KMS-11 (cell line): ENCODE measurements around the gene TBC1D32.
"Not testable (repeated sequence)": the region's sequence is repeated elsewhere in the genome, so short reads cannot be mapped to it uniquely, and the experiment has no call there.

Experiments used
- H2AFZ ChIP-seq: fragments of 200-600 bp; sonication (generic); 2 replicates; pipeline ENCODE4 v1.6.1; 2016; ENCODE audit warnings: antibody characterized with exemption, mixed run types, low read depth
- H3K27ac ChIP-seq: fragments of 200-600 bp; sonication (generic); 2 replicates; pipeline ENCODE4 v1.6.1; 2016; ENCODE audit warnings: mild to moderate bottlenecking, mixed run types
- H3K27me3 ChIP-seq: fragments of 200-600 bp; sonication (generic); 2 replicates; pipeline ENCODE4 v1.6.1; 2017; ENCODE audit warnings: mild to moderate bottlenecking, low read depth, mixed run types, moderate library complexity; ENCODE audit not compliant: insufficient read depth
- H3K36me3 ChIP-seq: fragments of 200-600 bp; sonication (generic); 2 replicates; pipeline ENCODE4 v1.6.1; 2017; ENCODE audit warnings: mild to moderate bottlenecking, mixed run types; ENCODE audit not compliant: insufficient read depth
- H3K4me1 ChIP-seq: fragments of 200-600 bp; sonication (generic); 2 replicates; pipeline ENCODE4 v1.6.1; 2016; ENCODE audit warnings: mild to moderate bottlenecking, low read depth, mixed run types; ENCODE audit not compliant: poor library complexity, severe bottlenecking
- H3K4me2 ChIP-seq: fragments of 200-600 bp; sonication (generic); 2 replicates; pipeline ENCODE4 v1.7.0; 2016; ENCODE audit warnings: mild to moderate bottlenecking, mixed run types
- H3K4me3 ChIP-seq: fragments of 200-600 bp; sonication (generic); IDR thresholded peaks from 2 replicates; pipeline ENCODE4 v1.6.1; 2017; ENCODE audit warnings: low read depth, low read length, mixed read lengths; ENCODE audit not compliant: insufficient read depth
- H3K79me2 ChIP-seq: fragments of 200-600 bp; sonication (generic); 2 replicates; pipeline ENCODE4 v1.6.1; 2016; ENCODE audit warnings: low read depth, mixed run types; ENCODE audit not compliant: insufficient read depth
- H3K9ac ChIP-seq: fragments of 200-600 bp; sonication (generic); 2 replicates; pipeline ENCODE4 v1.6.1; 2016; ENCODE audit warnings: mild to moderate bottlenecking, mixed run types
- H4K20me1 ChIP-seq: fragments of 200-600 bp; sonication (generic); 2 replicates; pipeline ENCODE4 v1.6.1; 2016; ENCODE audit warnings: mild to moderate bottlenecking, mixed run types; ENCODE audit not compliant: insufficient read depth
- TF ChIP-seq, protein P1 (sequence below): fragments of 200-600 bp; sonication (generic); conservative IDR thresholded peaks from 2 replicates; pipeline ENCODE4 v1.6.1; 2017; ENCODE audit warnings: low read depth, mild to moderate bottlenecking, antibody characterized with exemption, low read length, moderate library complexity, mixed read lengths

Gene TBC1D32

DNA sequence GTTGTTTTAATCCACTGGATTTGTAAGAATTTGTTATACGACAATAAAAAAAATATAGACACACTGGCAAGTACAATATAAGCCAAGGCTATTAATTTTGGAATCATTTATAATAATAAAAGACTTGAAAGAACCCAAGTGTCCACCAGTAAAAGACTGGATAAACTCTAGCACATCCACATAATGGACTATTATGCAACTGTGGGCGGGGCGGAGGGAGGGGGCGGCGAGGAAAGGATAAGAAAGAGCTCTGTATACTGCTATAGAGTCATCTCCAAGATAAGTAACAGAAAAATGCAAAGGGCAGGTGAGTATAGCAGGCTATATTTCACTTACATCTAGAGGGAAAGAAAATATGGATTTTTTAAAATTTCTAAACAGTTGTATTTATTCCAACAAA, 123.3 kb downstream of the TBC1D32 start:
- Histone ChIP-seq H4K20me1 (no peaks in the 10 kb centered on the region), H3K4me2 (no peak overlapping the region), H3K27ac (no peak overlapping the region), H3K79me2 (no peaks in the 10 kb centered on the region), H3K4me1 (no peaks in the 10 kb centered on the region), H3K9ac (no peak overlapping the region), H3K27me3 (no peaks in the 10 kb centered on the region), H3K4me3 (no peak overlapping the region), H3K36me3 (no peaks in the 10 kb centered on the region), H2AFZ (no peak overlapping the region)
- TF ChIP-seq, protein P1, sequence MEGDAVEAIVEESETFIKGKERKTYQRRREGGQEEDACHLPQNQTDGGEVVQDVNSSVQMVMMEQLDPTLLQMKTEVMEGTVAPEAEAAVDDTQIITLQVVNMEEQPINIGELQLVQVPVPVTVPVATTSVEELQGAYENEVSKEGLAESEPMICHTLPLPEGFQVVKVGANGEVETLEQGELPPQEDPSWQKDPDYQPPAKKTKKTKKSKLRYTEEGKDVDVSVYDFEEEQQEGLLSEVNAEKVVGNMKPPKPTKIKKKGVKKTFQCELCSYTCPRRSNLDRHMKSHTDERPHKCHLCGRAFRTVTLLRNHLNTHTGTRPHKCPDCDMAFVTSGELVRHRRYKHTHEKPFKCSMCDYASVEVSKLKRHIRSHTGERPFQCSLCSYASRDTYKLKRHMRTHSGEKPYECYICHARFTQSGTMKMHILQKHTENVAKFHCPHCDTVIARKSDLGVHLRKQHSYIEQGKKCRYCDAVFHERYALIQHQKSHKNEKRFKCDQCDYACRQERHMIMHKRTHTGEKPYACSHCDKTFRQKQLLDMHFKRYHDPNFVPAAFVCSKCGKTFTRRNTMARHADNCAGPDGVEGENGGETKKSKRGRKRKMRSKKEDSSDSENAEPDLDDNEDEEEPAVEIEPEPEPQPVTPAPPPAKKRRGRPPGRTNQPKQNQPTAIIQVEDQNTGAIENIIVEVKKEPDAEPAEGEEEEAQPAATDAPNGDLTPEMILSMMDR, result no peak

DNA sequence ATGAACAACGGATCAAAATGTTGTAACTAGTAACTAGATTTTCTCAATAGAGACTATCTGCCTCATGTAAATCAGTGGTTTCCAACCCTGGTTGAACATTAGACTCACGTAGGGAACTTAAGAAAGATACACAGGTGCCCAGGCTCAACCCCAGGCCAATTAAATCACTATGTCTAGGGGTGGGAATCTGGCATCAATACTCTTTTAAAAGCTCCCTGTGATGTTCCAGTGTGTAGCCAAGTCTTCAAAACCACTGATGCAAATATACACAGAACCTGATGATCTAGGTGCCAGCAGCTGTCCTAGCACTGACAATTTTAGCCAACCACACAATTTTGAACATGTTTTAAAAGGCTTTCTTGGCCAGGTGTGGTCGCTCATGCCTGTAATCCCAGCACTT, 128.7 kb downstream of the TBC1D32 start:
- Histone ChIP-seq H3K27me3 (no peaks in the 10 kb centered on the region), H3K9ac (no peak overlapping the region), H2AFZ (no peak overlapping the region), H3K27ac (no peak overlapping the region), H3K79me2 (no peaks in the 10 kb centered on the region), H3K4me2 (no peak overlapping the region), H3K4me1 (no peaks in the 10 kb centered on the region), H3K36me3 (no peaks in the 10 kb centered on the region), H4K20me1 (no peaks in the 10 kb centered on the region), H3K4me3 (no peak overlapping the region)
- TF ChIP-seq, protein P1, result no peak

DNA sequence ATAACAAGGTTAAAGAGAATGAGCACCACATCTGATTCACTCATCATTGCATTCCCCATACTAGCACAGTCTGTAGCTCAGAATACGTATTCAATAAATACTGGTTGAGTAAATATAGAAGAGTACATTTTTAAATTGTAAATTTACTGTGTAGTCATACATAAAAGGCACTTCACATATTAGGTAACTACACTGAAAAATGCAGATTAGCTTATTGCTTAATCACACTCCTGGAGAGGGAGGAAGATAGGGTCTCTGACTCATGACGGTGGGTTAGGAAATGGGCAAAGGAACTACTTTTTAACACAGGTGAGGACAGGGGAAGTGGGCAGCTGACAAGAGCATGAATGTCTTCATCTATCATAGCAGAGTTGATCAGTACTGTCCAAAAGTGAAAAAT, 133.2 kb downstream of the TBC1D32 start:
- no peak overlapping the region for H3K27ac ChIP-seq
- no peak overlapping the region for H3K4me3 ChIP-seq
- TF ChIP-seq, protein P1, result no peak
- H3K4me1 ChIP-seq, result no peaks in the 10 kb centered on the region
- no peaks in the 10 kb centered on the region for H4K20me1 ChIP-seq
- H3K79me2 ChIP-seq, result no peaks in the 10 kb centered on the region
- no peak overlapping the region for H3K9ac ChIP-seq
- H3K27me3 ChIP-seq, result no peaks in the 10 kb centered on the region
- no peaks in the 10 kb centered on the region for H3K36me3 ChIP-seq
- H2AFZ ChIP-seq, result no peak overlapping the region
- no peak overlapping the region for H3K4me2 ChIP-seq

DNA sequence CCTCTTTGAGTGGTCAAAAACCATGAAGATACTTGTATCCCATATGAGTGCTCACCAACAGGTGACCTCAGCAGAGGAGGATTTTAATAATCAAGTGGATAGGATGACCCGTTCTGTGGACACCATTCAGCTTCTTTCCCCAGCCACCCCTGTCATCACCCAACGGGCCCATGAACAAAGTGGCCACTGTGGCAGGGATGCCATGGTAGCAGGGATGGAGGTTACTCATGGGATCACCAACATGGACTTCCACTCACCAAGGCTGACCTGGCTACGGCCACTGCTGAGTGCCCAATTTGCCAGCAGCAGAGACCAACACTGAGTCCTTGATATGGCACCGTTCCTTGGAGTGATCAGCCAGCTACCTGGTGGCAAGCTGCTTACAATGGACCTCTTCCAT, 138.2 kb downstream of the TBC1D32 start:
- not testable (repeated sequence) for H2AFZ ChIP-seq, H3K4me3 ChIP-seq, H3K4me1 ChIP-seq, H3K27ac ChIP-seq, H3K27me3 ChIP-seq, H3K36me3 ChIP-seq, H3K4me2 ChIP-seq, H3K9ac ChIP-seq, H3K79me2 ChIP-seq, H4K20me1 ChIP-seq

DNA sequence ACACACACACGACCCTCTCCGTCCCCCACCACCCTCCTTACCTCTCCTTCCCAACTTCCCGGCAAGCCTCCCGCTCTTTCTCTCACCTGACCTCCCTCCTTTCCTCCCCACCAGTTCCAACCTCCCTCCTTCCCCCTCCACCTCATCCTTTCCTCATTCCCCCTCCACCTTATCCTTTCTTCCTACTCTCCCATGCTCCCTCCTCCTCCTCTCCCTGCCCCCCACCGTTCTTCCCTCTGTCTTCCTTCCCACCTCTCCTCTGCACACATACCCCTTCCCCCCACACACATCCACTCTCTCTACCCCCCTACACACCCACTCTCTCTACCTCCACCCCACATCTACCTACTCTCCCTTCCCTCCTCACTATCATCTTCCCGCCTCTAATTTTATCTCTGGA, 144.2 kb downstream of the TBC1D32 start:
- no peak overlapping the region for H2AFZ ChIP-seq
- H3K9ac ChIP-seq, result no peak overlapping the region
- H3K27ac ChIP-seq, result no peak overlapping the region
- no peak overlapping the region for H3K4me2 ChIP-seq
- H3K4me3 ChIP-seq, result no peak overlapping the region
- no peaks in the 10 kb centered on the region for H3K79me2 ChIP-seq
- H3K27me3 ChIP-seq, result no peaks in the 10 kb centered on the region
- TF ChIP-seq, protein P1, result no peak
- no peaks in the 10 kb centered on the region for H3K4me1 ChIP-seq
- no peaks in the 10 kb centered on the region for H4K20me1 ChIP-seq
- no peaks in the 10 kb centered on the region for H3K36me3 ChIP-seq
